CD4-positive, alpha-beta T cell treated with Interferon alpha-2 for 1 hour (primary cell): ENCODE results near the gene IPO7.
"Not testable (repeated sequence)": the region's sequence is repeated elsewhere in the genome, so short reads cannot be mapped to it uniquely, and the experiment has no call there.

ENCODE experiments used
- DNase-seq, 2 donors: peaks; one replicate each; pipeline ENCODE4 v3.0.0-alpha.2; 2020 to 2022

IPO7 gene

GRCh38 chr11:9399466-9399865 is 15.0 kb downstream of the IPO7 start:
- no peak for DNase-seq

- DNase-seq = not testable (repeated sequence)
Measured at GRCh38 chr11:9401884-9402283, 17.4 kb downstream of the IPO7 start.

GRCh38 chr11:9428706-9429105 is 44.3 kb downstream of the IPO7 start:
- no peak for DNase-seq

- no peak for DNase-seq
Measured at GRCh38 chr11:9438611-9439010, 54.2 kb downstream of the IPO7 start.

GRCh38 chr11:9446230-9446629 is 61.8 kb downstream of the IPO7 start:
- DNase-seq = no peak

- DNase-seq = no peak
Measured at GRCh38 chr11:9448576-9449352, 64.3 kb downstream of the IPO7 start.

GRCh38 chr11:9452023-9452422 is 67.6 kb downstream of the IPO7 start:
- DNase-seq = not testable (repeated sequence)

- no peak for DNase-seq
Measured at GRCh38 chr11:9455722-9456121, 71.3 kb downstream of the IPO7 start.

- peak in 1 of 2 donors; percentile 42 for DNase-seq
Measured at GRCh38 chr11:9459667-9460321, 75.3 kb downstream of the IPO7 start.

GRCh38 chr11:9460322-9461062 is 76.0 kb downstream of the IPO7 start, which contains the start of gene ZNF143:
TSS of gene ZNF143 (plus strand) at chr11:9461012. CDS start at chr11:9471309, 10,297 bp downstream.
- peak; percentile 100 for DNase-seq

- peak; percentile 84 to 85 for DNase-seq
Measured at GRCh38 chr11:9461063-9461759, 76.8 kb downstream of the IPO7 start.

GRCh38 chr11:9461760-9462134 is 77.3 kb downstream of the IPO7 start:
- DNase-seq = peak in 1 of 2 donors; percentile 57

GRCh38 chr11:9462172-9462799 is 77.8 kb downstream of the IPO7 start:
- no peak for DNase-seq

GRCh38 chr11:9462806-9463537 is 78.5 kb downstream of the IPO7 start:
- DNase-seq = no peak

GRCh38 chr11:9470765-9471164 is 86.3 kb downstream of the IPO7 start:
- no peak for DNase-seq

GRCh38 chr11:9473408-9473807 is 89.0 kb downstream of the IPO7 start:
- no peak for DNase-seq

- no peak for DNase-seq
Measured at GRCh38 chr11:9479899-9480298, 95.4 kb downstream of the IPO7 start.

- no peak for DNase-seq
Measured at GRCh38 chr11:9489080-9489765, 104.8 kb downstream of the IPO7 start.

GRCh38 chr11:9490376-9490775 is 105.9 kb downstream of the IPO7 start:
- DNase-seq = no peak

- DNase-seq = no peak
Measured at GRCh38 chr11:9493492-9493891, 109.0 kb downstream of the IPO7 start.

- no peak for DNase-seq
Measured at GRCh38 chr11:9494316-9494715, 109.9 kb downstream of the IPO7 start.
